Breast epithelium (tissue), 3 donors: ENCODE measurements around the gene SIM1.

Experiments
- POLR2A ChIP-seq: fragments of 450-650 bp; IDR thresholded peaks from one replicate; pipeline ENCODE4 v1.6.1; 2016; ENCODE audit warnings: antibody characterized with exemption, mild to moderate bottlenecking, moderate library complexity
- TF ChIP-seq, protein P1 (sequence below), 3 donors: fragments of 450-650 bp; IDR thresholded peaks; one replicate each; pipeline ENCODE4 v1.5.1; 2016 to 2017; ENCODE audit warnings: antibody characterized with exemption in 3 of 3, mild to moderate bottlenecking in 3 of 3, moderate library complexity in 3 of 3

DNA sequence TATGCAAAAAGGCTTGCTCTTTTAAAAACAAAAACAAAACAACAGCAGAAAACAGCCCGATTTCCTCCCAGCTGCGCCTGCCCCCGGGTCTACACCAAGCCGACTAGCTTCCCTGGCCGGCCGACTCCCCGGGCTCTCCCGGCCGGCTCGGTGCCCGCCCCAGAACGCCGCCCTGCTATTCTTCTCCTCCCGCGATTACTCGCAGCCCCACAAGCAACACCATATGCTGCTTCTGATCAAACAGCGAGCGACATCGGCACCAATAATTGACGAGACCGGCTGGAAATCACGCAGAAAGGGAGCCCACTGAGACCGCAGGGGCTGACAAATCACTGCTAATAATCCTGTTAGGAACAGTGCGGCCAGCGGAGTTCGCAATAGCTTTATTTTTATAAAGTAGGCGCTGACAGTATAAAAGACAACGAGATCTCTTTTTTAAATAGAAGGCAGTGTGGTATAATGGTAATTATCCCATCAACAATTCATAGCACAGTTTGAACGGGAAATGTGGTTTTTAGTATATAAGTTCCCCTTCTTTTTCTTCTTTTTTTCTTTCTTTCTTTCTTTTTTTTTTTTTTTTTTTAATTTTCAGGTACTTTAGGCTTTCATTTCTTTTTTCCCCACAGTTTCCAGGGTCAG lies 3.3 kb downstream of the SIM1 start:
- TF ChIP-seq, protein P1, sequence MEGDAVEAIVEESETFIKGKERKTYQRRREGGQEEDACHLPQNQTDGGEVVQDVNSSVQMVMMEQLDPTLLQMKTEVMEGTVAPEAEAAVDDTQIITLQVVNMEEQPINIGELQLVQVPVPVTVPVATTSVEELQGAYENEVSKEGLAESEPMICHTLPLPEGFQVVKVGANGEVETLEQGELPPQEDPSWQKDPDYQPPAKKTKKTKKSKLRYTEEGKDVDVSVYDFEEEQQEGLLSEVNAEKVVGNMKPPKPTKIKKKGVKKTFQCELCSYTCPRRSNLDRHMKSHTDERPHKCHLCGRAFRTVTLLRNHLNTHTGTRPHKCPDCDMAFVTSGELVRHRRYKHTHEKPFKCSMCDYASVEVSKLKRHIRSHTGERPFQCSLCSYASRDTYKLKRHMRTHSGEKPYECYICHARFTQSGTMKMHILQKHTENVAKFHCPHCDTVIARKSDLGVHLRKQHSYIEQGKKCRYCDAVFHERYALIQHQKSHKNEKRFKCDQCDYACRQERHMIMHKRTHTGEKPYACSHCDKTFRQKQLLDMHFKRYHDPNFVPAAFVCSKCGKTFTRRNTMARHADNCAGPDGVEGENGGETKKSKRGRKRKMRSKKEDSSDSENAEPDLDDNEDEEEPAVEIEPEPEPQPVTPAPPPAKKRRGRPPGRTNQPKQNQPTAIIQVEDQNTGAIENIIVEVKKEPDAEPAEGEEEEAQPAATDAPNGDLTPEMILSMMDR (IDR thresholded peaks at IDR 0.05): no peak
- no peak for TF ChIP-seq POLR2A
